Cardiac muscle cell (in vitro differentiated cells and primary cell): ENCODE results near the gene CGNL1. TPM values are rescaled to one million over a fixed set of nuclear protein-coding genes. Genes with fewer than 3 reads are reported as not detected.

Experiments
- DNase-seq, 2 donors: peaks; one replicate each; pipeline versions ENCODE4 v3.0.0 to v3.0.0-alpha.2; 2010 to 2017; ENCODE audit warnings: low read depth in 1 of 2, low spot score in 1 of 2
- H3K27ac ChIP-seq: fragments of 200-600 bp; sonication (generic); 2 replicates; pipeline ENCODE4 v1.5.1; 2016
- H3K27me3 ChIP-seq: fragments of 200-600 bp; sonication (generic); 2 replicates; pipeline ENCODE4 v1.6.0; 2016; ENCODE audit warnings: control low read depth
- H3K36me3 ChIP-seq: fragments of 200-600 bp; sonication (generic); 2 replicates; pipeline ENCODE4 v1.5.1; 2016; ENCODE audit warnings: control low read depth
- H3K4me1 ChIP-seq: fragments of 200-600 bp; sonication (generic); 2 replicates; pipeline ENCODE4 v1.8.1; 2017; ENCODE audit warnings: low read depth, mild to moderate bottlenecking, mixed run types
- H3K4me3 ChIP-seq: fragments of 200-600 bp; sonication (generic); 2 replicates; pipeline ENCODE4 v1.5.1; 2016; ENCODE audit warnings: mild to moderate bottlenecking
- H3K9me3 ChIP-seq: fragments of 200-600 bp; sonication (generic); 2 replicates; pipeline ENCODE4 v1.5.1; 2017; ENCODE audit warnings: low read depth, mild to moderate bottlenecking, control low read depth
- CTCF ChIP-seq: IDR thresholded peaks from 2 replicates; pipeline ENCODE4 v1.5.1; 2012; ENCODE audit warnings: low read depth, mild to moderate bottlenecking, low read length
- polyA plus RNA-seq: library from polyadenylated mRNA; unstranded; fragments of >200 nt; fragmentation: Nextera tagmentation; extraction: Ambion mirVana; gene quantifications from 2 replicates; pipeline ENCODE4 v1.2.1, GENCODE V29; 2016
- total RNA-seq: library from RNA; depleted of rRNA; stranded (reverse); fragments of >200 nt; gene quantifications from 2 replicates; pipeline ENCODE4 v1.2.3, GENCODE V29; 2016

CGNL1 gene
- total and polyA plus RNA-seq, 2 experiments from 2014 or later: 62.9 to 134 TPM

DNA sequence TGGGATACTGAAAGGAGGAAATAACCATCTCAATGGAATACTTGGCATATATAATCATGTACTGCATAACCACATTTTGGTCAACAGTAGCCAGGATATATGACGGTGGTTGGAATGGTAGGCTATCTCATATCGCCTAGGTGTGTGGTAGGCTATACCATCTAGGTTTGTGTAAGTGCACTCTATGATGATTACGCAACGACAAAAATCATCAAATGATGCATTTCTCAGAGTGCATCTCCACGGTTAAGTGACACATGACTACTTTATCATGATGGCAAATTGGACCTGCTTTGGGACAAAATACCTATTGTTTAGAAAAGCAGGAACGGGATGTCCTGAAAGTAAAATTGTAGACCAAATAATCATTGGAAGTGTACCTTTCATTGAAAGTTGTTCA, 218.2 kb downstream of the CGNL1 start:
- no peaks in the 10 kb centered on the region for H3K9me3 ChIP-seq
- peaks cover 59% of the 10 kb centered on the region for H3K4me1 ChIP-seq
- no peak for DNase-seq
- H3K36me3 ChIP-seq: no peaks in the 10 kb centered on the region
- H3K27ac ChIP-seq: peak overlapping the region; percentile 94
- H3K4me3 ChIP-seq: no peak overlapping the region
- no peak for TF ChIP-seq CTCF
- H3K27me3 ChIP-seq: no peaks in the 10 kb centered on the region

- H3K4me3 ChIP-seq: no peak overlapping the region
These were observed 218.9 kb downstream of the CGNL1 start for GRCh38 chr15:57595011-57595866.

GRCh38 chr15:57596301-57596855, 220.1 kb downstream of the CGNL1 start:
- H3K9me3 ChIP-seq: no peaks in the 10 kb centered on the region
- H3K27ac ChIP-seq: peak overlapping the region; percentile 94
- no peak for DNase-seq
- no peak for TF ChIP-seq CTCF
- H3K4me1 ChIP-seq: peaks cover 66% of the 10 kb centered on the region
- H3K27me3 ChIP-seq: no peaks in the 10 kb centered on the region
- H3K4me3 ChIP-seq: no peak overlapping the region
- H3K36me3 ChIP-seq: no peaks in the 10 kb centered on the region

More at GRCh38 chr15:57595011-57595866, 218.9 kb downstream of the CGNL1 start:
- Histone ChIP-seq H3K27ac (peak overlapping the region; percentile 94), H3K36me3 (no peaks in the 10 kb centered on the region), H3K9me3 (no peaks in the 10 kb centered on the region), H3K4me1 (peaks cover 65% of the 10 kb centered on the region), H3K27me3 (no peaks in the 10 kb centered on the region)
- DNase-seq: peak in 1 of 2 donors; percentile 90
- TF ChIP-seq CTCF: no peak

DNA sequence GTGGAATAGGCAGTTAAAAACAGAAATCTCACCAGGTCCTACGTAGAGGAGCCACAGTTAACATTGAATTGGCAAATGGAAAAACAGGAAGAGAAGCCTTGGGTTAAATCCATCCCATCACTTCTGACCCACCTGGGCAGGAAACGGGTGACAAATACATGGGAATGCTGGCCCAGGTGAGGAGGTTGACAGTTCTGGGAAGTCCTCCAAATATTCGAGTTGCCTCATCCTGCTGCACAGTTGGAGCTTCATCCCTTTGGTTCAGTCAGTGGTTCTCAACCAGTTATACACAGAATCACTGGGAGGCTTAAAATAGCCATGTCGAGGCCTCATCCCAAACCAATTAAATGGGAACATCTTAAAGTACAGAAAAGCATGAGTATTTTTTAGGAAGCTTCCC, 220.7 kb downstream of the CGNL1 start:
- TF ChIP-seq CTCF: no peak
- H3K27ac ChIP-seq: peak overlapping the region; percentile 94
- H3K4me3 ChIP-seq: no peak overlapping the region
- no peak for DNase-seq
- H3K27me3 ChIP-seq: no peaks in the 10 kb centered on the region
- no peaks in the 10 kb centered on the region for H3K36me3 ChIP-seq
- H3K9me3 ChIP-seq: no peaks in the 10 kb centered on the region
- H3K4me1 ChIP-seq: peaks cover 69% of the 10 kb centered on the region

DNA sequence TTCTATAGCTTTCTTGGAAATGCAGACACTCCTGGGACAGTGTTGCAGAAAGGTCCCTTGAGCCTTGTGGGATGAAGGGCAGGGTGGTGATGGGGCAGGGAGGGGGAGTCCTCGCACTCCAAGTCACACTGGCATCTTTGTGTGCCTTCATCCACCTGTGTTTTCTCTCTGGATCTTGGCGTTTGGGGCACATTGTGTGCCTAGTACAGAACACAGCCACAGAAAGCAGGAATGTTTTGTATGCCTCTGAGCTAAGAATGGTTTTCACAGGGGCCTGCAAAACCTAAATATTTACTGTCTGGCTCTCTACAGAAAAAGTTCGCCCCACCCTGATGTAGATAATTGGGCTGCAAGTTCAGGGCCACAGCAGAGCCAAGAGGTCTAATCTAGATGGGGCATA, 221.1 kb downstream of the CGNL1 start:
- no peaks in the 10 kb centered on the region for H3K27me3 ChIP-seq
- no peaks in the 10 kb centered on the region for H3K36me3 ChIP-seq
- DNase-seq: no peak
- no peak overlapping the region for H3K4me3 ChIP-seq
- peak overlapping the region; percentile 94 for H3K27ac ChIP-seq
- no peaks in the 10 kb centered on the region for H3K9me3 ChIP-seq
- H3K4me1 ChIP-seq: peaks cover 69% of the 10 kb centered on the region
- no peak for TF ChIP-seq CTCF
